Lung microvascular endothelial cell (primary cell): Measurements from ENCODE around the gene ATP6V1E1. TPM values are rescaled to one million over a fixed set of nuclear protein-coding genes. Genes with fewer than 3 reads are reported as not detected.

Experiments used
- DNase-seq, 2 donors: peaks; one replicate each; pipeline versions ENCODE4 v3.0.0 to v3.0.0-alpha.2; 2010; ENCODE audit warnings: low read depth in 2 of 2
- total RNA-seq: library from RNA; depleted of rRNA; stranded (reverse); fragments of >200 nt; gene quantifications from 2 replicates; pipeline ENCODE4 v1.2.1, GENCODE V29; 2014

ATP6V1E1 gene
- total RNA-seq, 1 donor from 2014 or later, result 141 TPM

GRCh38 chr22:17634696-17635095, 6.1 kb upstream of the ATP6V1E1 start:
- no peak for DNase-seq

DNA sequence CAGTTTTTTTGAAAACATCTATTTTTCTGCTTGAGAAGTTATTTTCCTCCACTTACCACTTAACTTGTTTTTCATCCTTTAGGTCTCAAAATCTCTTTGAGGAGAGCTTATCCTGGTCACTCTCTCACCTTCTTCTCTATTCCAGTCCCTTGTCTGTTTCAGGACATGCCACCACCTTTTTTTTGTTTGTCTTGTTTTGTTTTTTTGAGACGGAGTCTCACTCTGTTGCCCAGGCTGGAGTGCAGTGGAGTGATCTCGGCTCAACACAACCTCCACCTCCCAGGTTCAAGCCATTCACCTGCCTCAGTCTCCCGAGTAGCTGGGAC, 5.4 kb upstream of the ATP6V1E1 start:
- no peak for DNase-seq

- DNase-seq, result no peak
These were observed 4.9 kb upstream of the ATP6V1E1 start for GRCh38 chr22:17633217-17633997.

GRCh38 chr22:17631076-17631565, 2.6 kb upstream of the ATP6V1E1 start:
- DNase-seq, result no peak

DNA sequence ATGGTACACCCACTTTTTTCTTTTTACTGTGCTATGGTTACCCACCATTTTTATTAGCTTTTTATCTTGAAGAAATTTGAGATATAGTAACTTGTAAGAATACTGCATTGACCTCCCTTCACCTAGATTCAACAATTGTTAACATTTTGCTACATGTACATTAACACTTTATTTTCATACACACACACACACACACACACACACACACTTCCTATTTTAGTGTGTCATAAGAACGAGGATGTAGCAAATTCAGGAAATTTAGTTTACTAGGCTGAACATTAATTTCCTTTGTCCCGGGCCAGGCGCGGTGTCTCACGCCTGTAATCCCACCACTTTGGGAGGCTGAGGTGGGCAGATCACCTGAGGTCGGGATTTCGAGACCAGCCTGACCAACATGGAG, 1.1 kb upstream of the ATP6V1E1 start:
- peak; percentile 59 to 67 for DNase-seq

- no peak for DNase-seq
These were observed 582 bp upstream of the ATP6V1E1 start for GRCh38 chr22:17629173-17629489.

DNA sequence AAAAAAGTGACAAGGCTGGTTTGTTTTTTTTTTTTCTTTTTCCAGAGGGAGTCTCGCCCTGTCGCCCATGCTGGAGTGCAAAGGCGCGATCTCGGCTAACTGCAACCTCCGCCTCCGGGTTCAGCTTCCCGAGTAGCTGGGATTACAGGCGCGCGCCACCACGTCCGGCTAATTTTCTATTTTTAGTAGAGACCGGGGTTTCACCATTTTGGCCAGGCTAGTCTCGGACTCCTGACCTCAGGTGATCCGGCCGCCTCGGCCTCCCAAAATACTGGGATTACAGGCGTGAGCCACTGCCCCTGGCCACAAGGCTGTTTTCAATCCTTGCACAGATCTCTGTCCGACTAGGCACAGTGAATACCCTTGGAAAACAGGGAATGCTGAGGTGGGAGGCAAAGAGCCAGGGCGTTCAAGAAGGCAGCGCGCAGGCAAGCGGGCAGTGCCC, 566 bp downstream of the ATP6V1E1 start:
- peak; percentile 6 to 12 for DNase-seq

- DNase-seq, result no peak
These were observed 15.3 kb downstream of the ATP6V1E1 start for GRCh38 chr22:17613280-17613679.

DNA sequence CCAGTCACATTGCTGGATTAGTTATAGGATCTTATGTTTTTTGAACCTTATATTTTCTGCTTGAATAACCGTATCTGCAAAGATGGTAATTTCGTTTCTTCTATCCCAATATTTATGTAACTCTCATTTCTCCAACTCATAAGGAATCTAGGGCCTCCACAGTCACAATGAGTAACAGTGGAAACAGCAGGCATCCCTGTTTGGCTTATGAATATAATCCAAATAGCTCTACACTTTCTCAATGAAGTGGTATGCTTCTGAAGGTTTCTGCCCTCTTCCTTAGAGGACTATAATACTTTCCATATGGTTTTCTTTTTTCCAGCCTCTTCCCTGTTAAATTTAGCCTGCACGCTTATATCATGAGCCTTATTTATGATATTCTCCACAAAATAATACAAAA, 16.5 kb downstream of the ATP6V1E1 start:
- DNase-seq, result no peak

GRCh38 chr22:17607891-17608521, 20.5 kb downstream of the ATP6V1E1 start:
- DNase-seq, result no peak

DNA sequence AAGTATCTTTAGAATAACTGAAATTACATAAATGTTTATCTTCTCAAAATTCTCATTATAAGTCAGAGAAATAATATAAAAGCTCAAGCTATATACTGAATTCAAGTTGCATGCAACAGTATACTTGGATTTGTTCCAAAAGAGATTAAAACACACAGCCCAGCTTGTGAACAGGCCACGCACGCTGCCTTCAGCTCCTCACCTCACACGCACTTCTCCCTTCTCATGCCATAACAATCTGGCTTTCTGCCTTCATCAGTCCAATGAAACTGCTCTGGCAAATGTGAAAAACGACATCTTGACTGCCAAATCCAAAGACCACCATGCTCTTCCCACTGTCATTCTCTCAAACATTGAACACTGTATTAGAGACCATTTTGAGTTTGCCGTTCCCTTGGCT, 22.1 kb downstream of the ATP6V1E1 start:
- no peak for DNase-seq

DNA sequence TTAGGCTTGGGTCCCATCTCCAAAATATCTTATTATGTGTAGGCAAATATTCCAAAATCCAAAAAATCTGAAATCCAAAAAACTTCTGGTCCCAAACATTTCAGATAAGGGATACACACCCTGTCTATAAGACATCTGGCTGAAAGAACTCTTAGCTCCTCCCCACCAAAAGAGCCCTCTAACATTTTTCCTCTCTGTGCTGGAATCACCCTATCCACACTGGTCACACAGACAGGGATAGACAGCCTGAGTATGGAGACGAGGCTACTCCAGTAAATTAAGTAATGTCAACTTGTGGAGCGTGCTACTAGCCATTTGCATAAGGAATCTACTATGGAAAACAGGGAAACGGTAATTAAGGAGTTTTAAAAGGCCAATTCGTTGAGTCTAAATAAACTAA, 24.9 kb downstream of the ATP6V1E1 start:
- no peak for DNase-seq

DNA sequence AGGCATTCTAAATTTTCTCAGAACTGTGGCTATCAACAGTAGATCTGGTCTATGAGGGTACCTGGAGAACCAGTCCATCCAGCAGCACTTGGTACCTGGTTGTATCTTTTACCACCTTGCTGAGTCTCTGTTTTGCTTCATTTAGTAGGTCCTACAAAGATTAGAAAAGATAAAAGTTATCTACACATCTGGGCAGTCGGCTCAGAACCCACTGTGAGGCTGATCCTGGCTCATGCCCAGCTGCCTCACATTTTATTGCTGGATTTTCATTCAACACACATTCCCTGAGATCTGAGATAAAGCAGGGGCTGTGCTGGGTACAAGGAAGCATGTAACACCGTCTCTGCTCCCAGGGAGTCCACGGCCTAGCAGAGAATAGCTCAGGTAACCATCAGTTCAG, 27.5 kb downstream of the ATP6V1E1 start:
- no peak for DNase-seq

- DNase-seq, result no peak
These were observed 30.2 kb downstream of the ATP6V1E1 start for GRCh38 chr22:17598318-17598717.

DNA sequence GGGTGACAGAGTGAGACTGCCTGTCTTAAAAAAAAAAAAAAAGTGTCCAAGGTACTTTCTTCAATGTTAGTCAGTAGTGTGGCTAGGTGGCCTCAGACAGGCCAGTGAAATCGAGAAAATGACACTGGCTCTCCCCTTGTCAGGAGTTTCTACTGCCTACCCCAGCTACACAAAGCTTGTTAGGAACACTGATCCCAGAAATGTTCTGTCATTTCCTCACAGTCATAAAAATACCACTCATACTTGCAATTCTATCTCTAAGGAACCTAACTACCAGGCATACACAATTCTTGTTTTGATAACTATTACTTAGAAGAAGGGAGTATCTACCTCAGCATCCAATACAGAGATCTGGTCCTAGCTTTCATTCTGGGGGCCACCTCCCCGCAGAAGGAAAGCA, 31.3 kb downstream of the ATP6V1E1 start:
- DNase-seq, result no peak

- no peak for DNase-seq
These were observed 32.3 kb downstream of the ATP6V1E1 start for GRCh38 chr22:17596226-17596625.

- no peak for DNase-seq
These were observed 36.3 kb downstream of the ATP6V1E1 start for GRCh38 chr22:17592201-17592600.

- no peak for DNase-seq
These were observed 38.0 kb downstream of the ATP6V1E1 start for GRCh38 chr22:17590586-17590985.

- DNase-seq, result no peak
These were observed 38.7 kb downstream of the ATP6V1E1 start for GRCh38 chr22:17589810-17590375.

- no peak for DNase-seq
These were observed 39.9 kb downstream of the ATP6V1E1 start for GRCh38 chr22:17588606-17589005.

GRCh38 chr22:17587629-17588028, 40.9 kb downstream of the ATP6V1E1 start:
- no peak for DNase-seq

GRCh38 chr22:17586831-17587440, 41.6 kb downstream of the ATP6V1E1 start:
- DNase-seq, result no peak

GRCh38 chr22:17583151-17583550, 45.4 kb downstream of the ATP6V1E1 start:
- DNase-seq, result no peak
